IMR-90 (cell line): ENCODE measurements around the gene STXBP4. TPM values are rescaled to one million over a fixed set of nuclear protein-coding genes. Genes with fewer than 3 reads are reported as not detected.

Experiments used
- ATAC-seq: fragments of 200-7000 bp; cut with Tn5 transposase; 2 replicates; pipeline ENCODE4 v1.9.1; 2020; ENCODE audit warnings: low read depth, mild to moderate bottlenecking, moderate library complexity
- BruUV-seq: library from RNA; stranded (reverse); fragments of 400-500 nt; replicated peaks from 2 replicates; lab custom pipeline; 2021; lab: Mats Ljungman, UMichigan
- CTCF ChIA-PET: fragments of 300-600 bp; formaldehyde crosslinking; extraction: SDS; loops from one replicate; lab custom pipeline; 2021; ENCODE audit warnings: antibody characterized with exemption; lab: Yijun Ruan, JAX
- POLR2A ChIA-PET: fragments of 300-600 bp; sonication (Branson Sonifier 250); formaldehyde crosslinking; loops from one replicate; lab custom pipeline; 2022; ENCODE audit warnings: antibody characterized with exemption; ENCODE audit not compliant: unreplicated experiment; lab: Charles Lee
- DNase-seq: peaks from one replicate; pipeline ENCODE4 v3.0.0; 2013
- H2AFZ ChIP-seq: replicated peaks from 2 replicates; pipeline ENCODE3; 2013; ENCODE audit warnings: low read length, mild to moderate bottlenecking; ENCODE audit not compliant: poor library complexity
- H2AK5ac ChIP-seq: 2 replicates; pipeline ENCODE4 v1.6.1; 2013; ENCODE audit warnings: low read depth, low read length, inconsistent platforms
- H2AK9ac ChIP-seq: replicated peaks from 2 replicates; pipeline ENCODE3; 2013; ENCODE audit warnings: mild to moderate bottlenecking, low read depth, low read length, moderate library complexity; ENCODE audit not compliant: poor library complexity
- H2BK120ac ChIP-seq: 2 replicates; pipeline ENCODE4 v1.6.1; 2013; ENCODE audit warnings: low read depth, low read length, inconsistent platforms
- H2BK15ac ChIP-seq: 3 replicates; pipeline ENCODE4 v1.6.1; 2013; ENCODE audit warnings: low read depth, low read length, inconsistent platforms
- H2BK20ac ChIP-seq: 2 replicates; pipeline ENCODE4 v1.6.1; 2013; ENCODE audit warnings: low read depth, mild to moderate bottlenecking, inconsistent platforms, low read length, moderate library complexity
- H2BK5ac ChIP-seq: 2 replicates; pipeline ENCODE4 v1.6.1; 2013; ENCODE audit warnings: mild to moderate bottlenecking, low read depth, low read length, inconsistent platforms; ENCODE audit not compliant: poor library complexity, severe bottlenecking
- H3K14ac ChIP-seq: replicated peaks from 2 replicates; pipeline ENCODE4 v1.6.1; 2013; ENCODE audit warnings: low read depth, low read length, inconsistent platforms
- H3K18ac ChIP-seq: 2 replicates; pipeline ENCODE4 v1.6.1; 2013; ENCODE audit warnings: low read depth, low read length, control low read depth
- H3K23ac ChIP-seq: 2 replicates; pipeline ENCODE4 v1.6.1; 2013; ENCODE audit warnings: low read depth, low read length, inconsistent platforms
- H3K27ac ChIP-seq: 2 replicates; pipeline ENCODE4 v1.5.1; 2013; ENCODE audit warnings: mild to moderate bottlenecking, control low read depth, low read length; ENCODE audit not compliant: insufficient read depth
- H3K27me3 ChIP-seq: 2 replicates; pipeline ENCODE4 v1.6.1; 2013; ENCODE audit warnings: low read length; ENCODE audit not compliant: control insufficient read depth, insufficient read depth
- H3K36me3 ChIP-seq: 2 replicates; pipeline ENCODE4 v1.6.1; 2013; ENCODE audit warnings: low read length, mixed read lengths; ENCODE audit not compliant: control insufficient read depth, insufficient read depth
- H3K4ac ChIP-seq: 2 replicates; pipeline ENCODE4 v1.6.1; 2013; ENCODE audit warnings: low read depth, low read length, inconsistent platforms
- H3K4me1 ChIP-seq: 2 replicates; pipeline ENCODE4 v1.6.1; 2013; ENCODE audit warnings: low read length, mixed read lengths; ENCODE audit not compliant: control insufficient read depth, insufficient read depth
- H3K4me2 ChIP-seq: 2 replicates; pipeline ENCODE4 v1.6.1; 2013; ENCODE audit warnings: low read depth, mild to moderate bottlenecking, control low read depth, low read length, moderate library complexity
- H3K4me3 ChIP-seq: 2 replicates; pipeline ENCODE4 v1.5.1; 2013; ENCODE audit warnings: low read depth, mild to moderate bottlenecking, control low read depth, low read length, moderate library complexity; ENCODE audit not compliant: insufficient read depth
- H3K56ac ChIP-seq: 2 replicates; pipeline ENCODE4 v1.6.1; 2013; ENCODE audit warnings: low read length, inconsistent platforms; ENCODE audit not compliant: insufficient read depth; ENCODE audit errors: extremely low read depth
- H3K79me1 ChIP-seq, 2 experiments: 2 replicates each; pipeline ENCODE4 v1.6.1; 2013; ENCODE audit warnings: low read length in 2 of 2, inconsistent platforms in 1 of 2, low read depth in 1 of 2
- H3K9ac ChIP-seq: 2 replicates; pipeline ENCODE4 v1.6.1; 2013; ENCODE audit warnings: low read depth, low read length, control low read depth
- H3K9me1 ChIP-seq: 2 replicates; pipeline ENCODE4 v1.6.1; 2013; ENCODE audit warnings: low read length, inconsistent platforms; ENCODE audit not compliant: insufficient read depth
- H3K9me3 ChIP-seq: 2 replicates; pipeline ENCODE4 v1.6.1; 2013; ENCODE audit warnings: low read length; ENCODE audit not compliant: control insufficient read depth, insufficient read depth
- H4K20me1 ChIP-seq: 2 replicates; pipeline ENCODE4 v1.6.1; 2013; ENCODE audit warnings: low read length, inconsistent platforms; ENCODE audit not compliant: insufficient read depth
- H4K5ac ChIP-seq: 2 replicates; pipeline ENCODE4 v1.6.1; 2013; ENCODE audit warnings: mild to moderate bottlenecking, low read depth, low read length, control low read depth
- H4K8ac ChIP-seq, 2 experiments: 2 replicates each; pipeline ENCODE4 v1.6.1; 2013; ENCODE audit warnings: low read depth in 2 of 2, low read length in 2 of 2, control low read depth in 1 of 2, inconsistent platforms in 1 of 2
- H4K91ac ChIP-seq: 2 replicates; pipeline ENCODE4 v1.6.1; 2013; ENCODE audit warnings: low read depth, low read length, inconsistent platforms; ENCODE audit not compliant: insufficient read depth
- BHLHE40 ChIP-seq: fragments of 150-350 bp; IDR thresholded peaks from 2 replicates; pipeline ENCODE4 v1.6.1; 2016; ENCODE audit warnings: mild to moderate bottlenecking, low read depth, low read length
- CEBPB ChIP-seq: IDR thresholded peaks from 2 replicates; pipeline ENCODE4 v1.6.1; 2012; ENCODE audit warnings: low read depth, low read length, improper control_type of control experiment
- CHD1 ChIP-seq: IDR thresholded peaks from 2 replicates; pipeline ENCODE4 v1.6.1; 2012; ENCODE audit warnings: low read depth, low read length, improper control_type of control experiment
- FOS ChIP-seq: fragments of 150-350 bp; IDR thresholded peaks from 2 replicates; pipeline ENCODE4 v1.6.1; 2016; ENCODE audit warnings: low read depth, low read length
- MAFK ChIP-seq: IDR thresholded peaks from 2 replicates; pipeline ENCODE4 v1.6.1; 2012; ENCODE audit warnings: low read depth, low read length, improper control_type of control experiment
- MAZ ChIP-seq: IDR thresholded peaks from 2 replicates; pipeline ENCODE4 v1.6.1; 2012; ENCODE audit warnings: low read depth, mild to moderate bottlenecking, low read length, improper control_type of control experiment, moderate library complexity, borderline replicate concordance
- MXI1 ChIP-seq: IDR thresholded peaks from 2 replicates; pipeline ENCODE4 v1.6.1; 2012; ENCODE audit warnings: low read depth, mild to moderate bottlenecking, low read length, moderate library complexity, borderline replicate concordance
- NFE2L2 ChIP-seq: fragments of 150-350 bp; IDR thresholded peaks from 2 replicates; pipeline ENCODE4 v1.6.1; 2016; ENCODE audit warnings: low read depth, mild to moderate bottlenecking, low read length
- POLR2A ChIP-seq: IDR thresholded peaks from 2 replicates; pipeline ENCODE4 v1.6.1; 2012; ENCODE audit warnings: mild to moderate bottlenecking, low read depth, low read length
- RAD21 ChIP-seq: IDR thresholded peaks from 2 replicates; pipeline ENCODE4 v1.6.1; 2012; ENCODE audit warnings: low read length, improper control_type of control experiment
- RCOR1 ChIP-seq: IDR thresholded peaks from 2 replicates; pipeline ENCODE4 v1.6.1; 2012; ENCODE audit warnings: mild to moderate bottlenecking, low read length, improper control_type of control experiment; ENCODE audit not compliant: insufficient replicate concordance
- RFX5 ChIP-seq: IDR thresholded peaks from 2 replicates; pipeline ENCODE4 v1.8.0; 2012; ENCODE audit warnings: low read depth, mild to moderate bottlenecking, low read length, moderate library complexity
- SMC3 ChIP-seq: fragments of 150-350 bp; IDR thresholded peaks from 2 replicates; pipeline ENCODE4 v1.6.1; 2016; ENCODE audit warnings: low read depth, mild to moderate bottlenecking, antibody characterized with exemption, low read length, moderate library complexity
- whole genome bisulfite sequencing, 2 experiments: methylation state at CpG; one replicate each; pipeline versions ENCODE4 v1.1.5 to v1.1.7; 2013; ENCODE audit warnings: missing lambda C conversion rate in 2 of 2; ENCODE audit not compliant: insufficient read length in 1 of 2; ENCODE audit errors: extremely low coverage in 2 of 2; 5-methylcytosine and 5-hydroxymethylcytosine counted together
- dilution Hi-C: fragments of 300-500 bp; cut with HindIII; formaldehyde crosslinking; loops from one replicate; pipeline ENCODE4 v1.14.3; 2018; ENCODE audit warnings: low sequenced_read_pairs; ENCODE audit not compliant: unreplicated experiment
- in situ Hi-C: fragments of 300-500 bp; cut with MboI; formaldehyde crosslinking; loops from 3 replicates; pipeline ENCODE4 v1.14.3; 2019; ENCODE audit warnings: low sequenced_read_pairs, inconsistent platforms, mixed read lengths
- intact Hi-C: fragments of 100-400 bp; cut with micrococcal nuclease; formaldehyde crosslinking; loops from 2 replicates; pipeline ENCODE4 v1.10.0; 2022
- polyA plus RNA-seq, 3 experiments: library from polyadenylated mRNA; depleted of rRNA; stranded (reverse); fragments of >200 nt; gene quantifications; 2 replicates each; pipeline ENCODE4 v1.2.3, GENCODE V29; 2012; ENCODE audit warnings: low replicate concordance in 1 of 3
- total RNA-seq: library from RNA; depleted of rRNA; stranded (reverse); fragments of >200 nt; gene quantifications from 2 replicates; pipeline ENCODE4 v1.2.3, GENCODE V29; 2012
- TF ChIP-seq, protein P1 (sequence below): fragments of 150-350 bp; IDR thresholded peaks from 2 replicates; pipeline ENCODE4 v1.6.1; 2016; ENCODE audit warnings: low read depth, mild to moderate bottlenecking, low read length, moderate library complexity, borderline replicate concordance
- TF ChIP-seq, protein P2 (sequence below): fragments of 150-350 bp; IDR thresholded peaks from 2 replicates; pipeline ENCODE4 v1.6.1; 2017; ENCODE audit warnings: mild to moderate bottlenecking, antibody characterized with exemption, low read length, low read depth
- TF ChIP-seq, protein P3 (sequence below): conservative IDR thresholded peaks from 2 replicates; pipeline ENCODE4 v1.5.1; 2012; ENCODE audit warnings: mild to moderate bottlenecking, low read depth, low read length, improper control_type of control experiment

Gene STXBP4
- total and polyA plus RNA-seq, 2 of the 4 experiments (the other 2 are of a cell fraction), result 4.1 to 20.4 TPM

DNA sequence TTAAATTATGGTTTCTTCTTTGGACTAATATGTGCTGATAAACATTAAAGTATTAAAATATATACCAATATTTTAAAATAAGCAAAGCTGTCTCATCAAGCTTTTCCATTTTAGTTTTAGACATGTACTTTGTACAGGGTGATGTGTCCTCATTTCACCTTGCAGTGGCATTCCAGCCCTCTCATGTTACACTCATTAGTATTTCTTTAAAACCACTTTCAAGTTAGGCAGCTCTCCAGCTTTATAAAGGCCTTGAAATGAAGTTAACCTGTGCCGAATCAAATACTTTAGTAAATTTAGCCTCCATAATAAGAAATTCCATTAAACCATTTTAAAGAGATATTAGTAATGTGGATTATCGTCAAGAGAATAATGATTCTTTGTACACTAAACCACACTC is 188.6 kb downstream of the STXBP4 start:
- Histone ChIP-seq H4K91ac (no peak overlapping the region), H2AK5ac (no peak overlapping the region), H3K36me3 (no peaks in the 10 kb centered on the region), H2BK20ac (no peak overlapping the region), H2BK15ac (no peak overlapping the region), H3K27me3 (no peaks in the 10 kb centered on the region), H2BK120ac (no peak overlapping the region), H3K14ac (no peak overlapping the region), H3K56ac (no peak overlapping the region), H3K4ac (no peak overlapping the region), H2AFZ (no peak overlapping the region), H4K5ac (no peak overlapping the region), H3K18ac (no peak overlapping the region; the same call in 1 of the 2 replicates), H2BK5ac (no peak overlapping the region), H3K23ac (no peak overlapping the region), H3K9me3 (no peaks in the 10 kb centered on the region), H4K20me1 (no peaks in the 10 kb centered on the region), H3K4me1 (peaks cover 4% of the 10 kb centered on the region), H3K4me3 (no peak overlapping the region), H3K79me1 (no peaks in the 10 kb centered on the region), H3K9me1 (peaks cover 5% of the 10 kb centered on the region), H3K27ac (no peak overlapping the region), H4K8ac (no peak overlapping the region), H3K9ac (no peak overlapping the region), H2AK9ac (no peak overlapping the region), H3K4me2 (no peak overlapping the region)
- dilution Hi-C loops (no loop called here), in situ Hi-C loops (no loop called here), intact Hi-C loops (no loop called here)
- CTCF ChIA-PET, result interaction anchor here (0.5 kb wide), 1 partner anchor 9 kb away, joined by 3 read pairs; no protein-coding TSS in a partner anchor
- ATAC-seq, result peak; percentile 56
- no TSS peak for BruUV-seq
- POLR2A ChIA-PET, result no interaction called here
- DNase-seq, result peak; percentile 53
- WGBS, 2 experiments, result no CpG with 5 or more reads among the region's 2 CpGs
- TF ChIP-seq CEBPB, result no peak
- no peak for TF ChIP-seq FOS
- TF ChIP-seq, protein P1, sequence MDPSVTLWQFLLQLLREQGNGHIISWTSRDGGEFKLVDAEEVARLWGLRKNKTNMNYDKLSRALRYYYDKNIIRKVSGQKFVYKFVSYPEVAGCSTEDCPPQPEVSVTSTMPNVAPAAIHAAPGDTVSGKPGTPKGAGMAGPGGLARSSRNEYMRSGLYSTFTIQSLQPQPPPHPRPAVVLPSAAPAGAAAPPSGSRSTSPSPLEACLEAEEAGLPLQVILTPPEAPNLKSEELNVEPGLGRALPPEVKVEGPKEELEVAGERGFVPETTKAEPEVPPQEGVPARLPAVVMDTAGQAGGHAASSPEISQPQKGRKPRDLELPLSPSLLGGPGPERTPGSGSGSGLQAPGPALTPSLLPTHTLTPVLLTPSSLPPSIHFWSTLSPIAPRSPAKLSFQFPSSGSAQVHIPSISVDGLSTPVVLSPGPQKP, result no peak
- no peak for TF ChIP-seq NFE2L2
- no peak for TF ChIP-seq POLR2A
- TF ChIP-seq, protein P2, sequence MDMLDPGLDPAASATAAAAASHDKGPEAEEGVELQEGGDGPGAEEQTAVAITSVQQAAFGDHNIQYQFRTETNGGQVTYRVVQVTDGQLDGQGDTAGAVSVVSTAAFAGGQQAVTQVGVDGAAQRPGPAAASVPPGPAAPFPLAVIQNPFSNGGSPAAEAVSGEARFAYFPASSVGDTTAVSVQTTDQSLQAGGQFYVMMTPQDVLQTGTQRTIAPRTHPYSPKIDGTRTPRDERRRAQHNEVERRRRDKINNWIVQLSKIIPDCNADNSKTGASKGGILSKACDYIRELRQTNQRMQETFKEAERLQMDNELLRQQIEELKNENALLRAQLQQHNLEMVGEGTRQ, result no peak
- no peak for TF ChIP-seq RCOR1
- TF ChIP-seq MXI1, result no peak
- TF ChIP-seq SMC3, result no peak
- no peak for TF ChIP-seq MAFK
- no peak for TF ChIP-seq RAD21
- no peak for TF ChIP-seq CHD1
- no peak for TF ChIP-seq MAZ
- TF ChIP-seq RFX5, result no peak
- no peak for TF ChIP-seq BHLHE40
- TF ChIP-seq, protein P3, sequence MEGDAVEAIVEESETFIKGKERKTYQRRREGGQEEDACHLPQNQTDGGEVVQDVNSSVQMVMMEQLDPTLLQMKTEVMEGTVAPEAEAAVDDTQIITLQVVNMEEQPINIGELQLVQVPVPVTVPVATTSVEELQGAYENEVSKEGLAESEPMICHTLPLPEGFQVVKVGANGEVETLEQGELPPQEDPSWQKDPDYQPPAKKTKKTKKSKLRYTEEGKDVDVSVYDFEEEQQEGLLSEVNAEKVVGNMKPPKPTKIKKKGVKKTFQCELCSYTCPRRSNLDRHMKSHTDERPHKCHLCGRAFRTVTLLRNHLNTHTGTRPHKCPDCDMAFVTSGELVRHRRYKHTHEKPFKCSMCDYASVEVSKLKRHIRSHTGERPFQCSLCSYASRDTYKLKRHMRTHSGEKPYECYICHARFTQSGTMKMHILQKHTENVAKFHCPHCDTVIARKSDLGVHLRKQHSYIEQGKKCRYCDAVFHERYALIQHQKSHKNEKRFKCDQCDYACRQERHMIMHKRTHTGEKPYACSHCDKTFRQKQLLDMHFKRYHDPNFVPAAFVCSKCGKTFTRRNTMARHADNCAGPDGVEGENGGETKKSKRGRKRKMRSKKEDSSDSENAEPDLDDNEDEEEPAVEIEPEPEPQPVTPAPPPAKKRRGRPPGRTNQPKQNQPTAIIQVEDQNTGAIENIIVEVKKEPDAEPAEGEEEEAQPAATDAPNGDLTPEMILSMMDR, result no peak
